ENCODE data around the gene GPR85. TPM values are rescaled to one million over a fixed set of nuclear protein-coding genes. Genes with fewer than 3 reads are reported as not detected.
A peak's percentile ranks its signal among the peaks of the same experiment; 100 is the strongest.

Gene GPR85
- total and polyA plus RNA-seq, 2 donors (not counting 1 experiment from before 2014, with no cell fraction given) = 3.0 to 9.2 TPM

DNA sequence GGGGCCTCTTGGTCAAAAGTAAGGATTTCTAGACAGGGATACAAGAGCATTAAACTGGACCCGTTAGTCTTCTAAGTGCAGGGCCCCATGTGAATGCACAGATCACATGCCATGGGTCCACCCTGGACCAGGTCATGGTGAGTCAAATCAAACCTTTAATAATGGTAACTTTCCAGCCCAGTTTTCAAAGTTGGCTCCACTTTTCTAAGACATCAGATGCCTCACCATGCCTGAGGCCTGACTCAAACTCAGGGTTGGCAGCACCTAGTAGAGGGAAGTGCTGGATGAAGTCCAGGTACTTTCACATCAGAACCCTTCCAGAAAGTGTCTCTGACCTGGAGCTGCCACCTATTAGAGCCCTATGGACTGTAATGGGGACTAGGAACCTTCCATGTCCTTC lies 41.4 kb upstream of the GPR85 start:
- H3K27me3 ChIP-seq (ENCODE audit: control insufficient read depth, insufficient read depth, low read length) = no peaks in the 10 kb centered on the region
- H3K79me2 ChIP-seq (ENCODE audit: control insufficient read depth, insufficient read depth, low read length) = no peaks in the 10 kb centered on the region
- H4K20me1 ChIP-seq (ENCODE audit: control insufficient read depth, extremely low read depth, insufficient read depth, low read length) = no peaks in the 10 kb centered on the region
- TF ChIP-seq, protein P1, sequence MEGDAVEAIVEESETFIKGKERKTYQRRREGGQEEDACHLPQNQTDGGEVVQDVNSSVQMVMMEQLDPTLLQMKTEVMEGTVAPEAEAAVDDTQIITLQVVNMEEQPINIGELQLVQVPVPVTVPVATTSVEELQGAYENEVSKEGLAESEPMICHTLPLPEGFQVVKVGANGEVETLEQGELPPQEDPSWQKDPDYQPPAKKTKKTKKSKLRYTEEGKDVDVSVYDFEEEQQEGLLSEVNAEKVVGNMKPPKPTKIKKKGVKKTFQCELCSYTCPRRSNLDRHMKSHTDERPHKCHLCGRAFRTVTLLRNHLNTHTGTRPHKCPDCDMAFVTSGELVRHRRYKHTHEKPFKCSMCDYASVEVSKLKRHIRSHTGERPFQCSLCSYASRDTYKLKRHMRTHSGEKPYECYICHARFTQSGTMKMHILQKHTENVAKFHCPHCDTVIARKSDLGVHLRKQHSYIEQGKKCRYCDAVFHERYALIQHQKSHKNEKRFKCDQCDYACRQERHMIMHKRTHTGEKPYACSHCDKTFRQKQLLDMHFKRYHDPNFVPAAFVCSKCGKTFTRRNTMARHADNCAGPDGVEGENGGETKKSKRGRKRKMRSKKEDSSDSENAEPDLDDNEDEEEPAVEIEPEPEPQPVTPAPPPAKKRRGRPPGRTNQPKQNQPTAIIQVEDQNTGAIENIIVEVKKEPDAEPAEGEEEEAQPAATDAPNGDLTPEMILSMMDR (conservative IDR thresholded peaks at IDR 0.05 in 1 of 2, IDR thresholded peaks at IDR 0.05 in 1 of 2; ENCODE audit: low read depth in 1 of 2, low read length in 2 of 2) = no peak
- TF ChIP-seq EZH2 (IDR thresholded peaks at IDR 0.05; ENCODE audit: low read length, missing control alignments) = no peak
- no peak overlapping the region for H3K4me3 ChIP-seq (replicated peaks in 1 of 4; ENCODE audit: control extremely low read depth in 1 of 4, insufficient read depth in 1 of 4, low read depth in 3 of 4, low read length in 4 of 4)
- H3K9ac ChIP-seq (ENCODE audit: insufficient read depth, low read length) = no peak overlapping the region
- H2AFZ ChIP-seq (ENCODE audit: low read length) = no peak overlapping the region
- no peak overlapping the region for H3K4me2 ChIP-seq (ENCODE audit: extremely low read depth, insufficient read depth, low read length)
- H3K36me3 ChIP-seq (ENCODE audit: control insufficient read depth, insufficient read depth, low read length) = no peaks in the 10 kb centered on the region
- no peak overlapping the region for H3K27ac ChIP-seq (ENCODE audit: insufficient read depth, low read length)
- H3K9me3 ChIP-seq (ENCODE audit: control insufficient read depth, insufficient read depth, low read depth, low read length) = no peaks in the 10 kb centered on the region
- H3K4me1 ChIP-seq (ENCODE audit: control insufficient read depth, extremely low read depth, insufficient read depth, low read length) = no peaks in the 10 kb centered on the region
- peak in 1 of 2 donors; percentile 19 for DNase-seq (ENCODE audit: low read depth in 2 of 2)

DNA sequence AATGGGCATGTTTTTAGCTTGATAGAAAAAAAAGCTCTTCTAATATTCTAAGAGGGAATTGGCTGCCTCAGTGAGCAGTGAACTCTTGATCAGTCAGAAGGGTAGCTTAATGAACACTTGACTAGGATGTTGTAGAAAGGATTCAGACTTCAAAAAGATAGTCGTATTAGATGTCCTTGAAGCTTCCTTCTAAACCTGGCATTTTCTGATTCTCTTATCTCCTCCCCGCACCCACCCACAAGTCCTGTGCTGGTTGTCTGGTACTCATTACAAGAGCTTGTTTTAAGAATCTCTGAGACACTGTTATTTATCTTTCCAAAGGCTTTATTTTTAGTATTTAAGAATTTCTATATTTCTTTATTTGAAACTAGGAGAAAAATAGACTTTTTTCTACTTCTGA lies 39.1 kb upstream of the GPR85 start:
- Histone ChIP-seq H3K79me2 (ENCODE audit: control insufficient read depth, insufficient read depth, low read length) (no peaks in the 10 kb centered on the region), H3K9ac (ENCODE audit: insufficient read depth, low read length) (no peak overlapping the region), H2AFZ (ENCODE audit: low read length) (no peak overlapping the region), H3K27ac (ENCODE audit: insufficient read depth, low read length) (no peak overlapping the region), H3K4me1 (ENCODE audit: control insufficient read depth, extremely low read depth, insufficient read depth, low read length) (no peaks in the 10 kb centered on the region), H3K4me3 (replicated peaks in 1 of 4; ENCODE audit: control extremely low read depth in 1 of 4, insufficient read depth in 1 of 4, low read depth in 3 of 4, low read length in 4 of 4) (no peak overlapping the region), H3K27me3 (ENCODE audit: control insufficient read depth, insufficient read depth, low read length) (no peaks in the 10 kb centered on the region), H4K20me1 (ENCODE audit: control insufficient read depth, extremely low read depth, insufficient read depth, low read length) (no peaks in the 10 kb centered on the region), H3K4me2 (ENCODE audit: extremely low read depth, insufficient read depth, low read length) (no peak overlapping the region), H3K9me3 (ENCODE audit: control insufficient read depth, insufficient read depth, low read depth, low read length) (no peaks in the 10 kb centered on the region), H3K36me3 (ENCODE audit: control insufficient read depth, insufficient read depth, low read length) (no peaks in the 10 kb centered on the region)
- DNase-seq (ENCODE audit: low read depth in 2 of 2) = no peak
- no peak for TF ChIP-seq EZH2 (IDR thresholded peaks at IDR 0.05; ENCODE audit: low read length, missing control alignments)
- TF ChIP-seq, protein P1 (conservative IDR thresholded peaks at IDR 0.05 in 1 of 2, IDR thresholded peaks at IDR 0.05 in 1 of 2; ENCODE audit: low read depth in 1 of 2, low read length in 2 of 2) = no peak

DNA sequence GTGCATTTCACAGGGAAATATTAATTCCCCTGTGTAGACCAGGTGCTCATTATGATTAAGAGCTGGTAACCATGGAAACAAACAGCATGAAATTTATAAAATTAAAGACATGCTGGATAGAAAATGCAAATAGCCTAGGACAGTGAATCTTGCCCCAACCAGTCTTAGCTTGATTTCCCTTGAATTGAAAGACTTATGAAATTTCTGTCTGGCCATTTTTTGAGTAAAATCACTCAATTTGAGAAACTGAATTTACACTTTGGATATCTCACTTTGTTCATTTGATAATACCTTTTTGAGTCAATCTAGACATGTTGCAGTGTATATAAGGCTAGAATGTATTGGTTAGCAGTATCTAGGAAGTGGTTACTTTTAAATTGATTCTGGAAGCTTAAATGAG lies 36.1 kb upstream of the GPR85 start:
- no peaks in the 10 kb centered on the region for H3K36me3 ChIP-seq (ENCODE audit: control insufficient read depth, insufficient read depth, low read length)
- no peak overlapping the region for H2AFZ ChIP-seq (ENCODE audit: low read length)
- no peaks in the 10 kb centered on the region for H4K20me1 ChIP-seq (ENCODE audit: control insufficient read depth, extremely low read depth, insufficient read depth, low read length)
- no peaks in the 10 kb centered on the region for H3K9me3 ChIP-seq (ENCODE audit: control insufficient read depth, insufficient read depth, low read depth, low read length)
- no peaks in the 10 kb centered on the region for H3K4me1 ChIP-seq (ENCODE audit: control insufficient read depth, extremely low read depth, insufficient read depth, low read length)
- TF ChIP-seq, protein P1 (conservative IDR thresholded peaks at IDR 0.05 in 1 of 2, IDR thresholded peaks at IDR 0.05 in 1 of 2; ENCODE audit: low read depth in 1 of 2, low read length in 2 of 2) = no peak
- TF ChIP-seq EZH2 (IDR thresholded peaks at IDR 0.05; ENCODE audit: low read length, missing control alignments) = no peak
- no peak overlapping the region for H3K9ac ChIP-seq (ENCODE audit: insufficient read depth, low read length)
- H3K4me2 ChIP-seq (ENCODE audit: extremely low read depth, insufficient read depth, low read length) = no peak overlapping the region
- H3K4me3 ChIP-seq (replicated peaks in 1 of 4; ENCODE audit: control extremely low read depth in 1 of 4, insufficient read depth in 1 of 4, low read depth in 3 of 4, low read length in 4 of 4) = no peak overlapping the region
- no peaks in the 10 kb centered on the region for H3K79me2 ChIP-seq (ENCODE audit: control insufficient read depth, insufficient read depth, low read length)
- no peaks in the 10 kb centered on the region for H3K27me3 ChIP-seq (ENCODE audit: control insufficient read depth, insufficient read depth, low read length)
- no peak for DNase-seq (ENCODE audit: low read depth in 2 of 2)
- no peak overlapping the region for H3K27ac ChIP-seq (ENCODE audit: insufficient read depth, low read length)
